GM12878 (cell line): Measurements from ENCODE around the gene DHPS. TPM values are rescaled to one million over a fixed set of nuclear protein-coding genes. Genes with fewer than 3 reads are reported as not detected.
A peak's percentile ranks its signal among the peaks of the same experiment; 100 is the strongest.

ENCODE experiments used
- ASH2L ChIP-seq: fragments of 300-600, 200-600 bp; sonication (generic); IDR thresholded peaks from 2 replicates; pipeline ENCODE4 v1.6.1; 2017; ENCODE audit warnings: low read depth, mild to moderate bottlenecking, borderline replicate concordance
- BMI1 ChIP-seq: fragments of 450-650 bp; IDR thresholded peaks from 2 replicates; pipeline ENCODE4 v1.6.1; 2016; ENCODE audit warnings: mild to moderate bottlenecking, moderate library complexity, borderline replicate concordance
- CREB1 ChIP-seq: IDR thresholded peaks from 2 replicates; pipeline ENCODE4 v1.6.1; 2012; ENCODE audit warnings: low read depth, mild to moderate bottlenecking, inconsistent platforms
- FOS ChIP-seq: IDR thresholded peaks from 3 replicates; pipeline ENCODE4 v1.6.1; 2011; ENCODE audit warnings: borderline replicate concordance; ENCODE audit not compliant: insufficient read length; ENCODE audit errors: extremely low read depth
- GATAD2B ChIP-seq: fragments of 450-650 bp; conservative IDR thresholded peaks from 2 replicates; pipeline ENCODE4 v1.6.1; 2017; ENCODE audit warnings: low read depth, mild to moderate bottlenecking, moderate library complexity
- IRF3 ChIP-seq: fragments of 450-650 bp; IDR thresholded peaks from 2 replicates; pipeline ENCODE4 v1.6.1; 2014; ENCODE audit warnings: mild to moderate bottlenecking
- LARP7 ChIP-seq: fragments of 450-650 bp; IDR thresholded peaks from 2 replicates; pipeline ENCODE4 v1.6.1; 2017; ENCODE audit warnings: mild to moderate bottlenecking
- NBN ChIP-seq: fragments of 450-650 bp; IDR thresholded peaks from 2 replicates; pipeline ENCODE4 v1.6.1; 2016
- RCOR1 ChIP-seq: conservative IDR thresholded peaks from 2 replicates; pipeline ENCODE4 v1.6.1; 2012; ENCODE audit warnings: low read depth, low read length, improper control_type of control experiment
- RELA ChIP-seq: fragments of 450-650 bp; IDR thresholded peaks from 2 replicates; pipeline ENCODE4 v1.8.0; 2014; ENCODE audit warnings: borderline replicate concordance; ENCODE audit not compliant: partially characterized antibody
- SMARCA5 ChIP-seq: fragments of 450-650 bp; IDR thresholded peaks from 2 replicates; pipeline ENCODE4 v1.6.1; 2017; ENCODE audit warnings: mild to moderate bottlenecking
- SREBF2 ChIP-seq: IDR thresholded peaks from 2 replicates; pipeline ENCODE4 v1.6.1; 2012; ENCODE audit warnings: mild to moderate bottlenecking, low read length
- STAT3 ChIP-seq: IDR thresholded peaks from 2 replicates; pipeline ENCODE4 v1.6.1; 2011; ENCODE audit warnings: low read depth, low read length, improper control_type of control experiment
- TAF1 ChIP-seq: IDR thresholded peaks from 2 replicates; pipeline ENCODE4 v1.6.1; 2011; ENCODE audit warnings: mild to moderate bottlenecking, low read depth, low read length, borderline replicate concordance
- YY1 ChIP-seq: IDR thresholded peaks from 2 replicates; pipeline ENCODE4 v1.6.1; 2011; ENCODE audit warnings: low read depth, mild to moderate bottlenecking, low read length
- ZNF592 ChIP-seq: fragments of 450-650 bp; IDR thresholded peaks from 2 replicates; pipeline ENCODE4 v1.6.1; 2017; ENCODE audit warnings: mild to moderate bottlenecking, moderate library complexity
- ZSCAN29 ChIP-seq: fragments of 450-650 bp; IDR thresholded peaks from 2 replicates; pipeline ENCODE4 v1.6.1; 2017; ENCODE audit warnings: mild to moderate bottlenecking, moderate library complexity
- polyA plus RNA-seq, 11 experiments: library from polyadenylated mRNA; depleted of rRNA in 4 of 11; unstranded in 6 of 11; stranded (reverse) in 5 of 11; fragments of >200 nt; fragmentation: Nextera tagmentation in 4 of 11; fragmentation: Illumina TruSeq in 1 of 11; extraction: Ambion mirVana in 4 of 11; extraction: Trizol in 1 of 11; gene quantifications; 1 replicate in 1 of 11; 2 replicates in 10 of 11; pipeline versions ENCODE4 v1.2.1 to v1.2.3, GENCODE V29; 2011 to 2016; ENCODE audit warnings: inconsistent platforms in 2 of 11, missing spikeins in 2 of 11, low read depth in 1 of 11
- total RNA-seq, 4 experiments: library from RNA; depleted of rRNA in 3 of 4; stranded (reverse); fragments of >200 nt in 3 of 4; fragmentation: Illumina TruSeq in 1 of 4; extraction: Trizol in 1 of 4; gene quantifications; 2 replicates each; pipeline versions ENCODE4 v1.2.1 to v1.2.3, GENCODE V29; 2013 to 2021
- TF ChIP-seq, protein P1 (sequence below): fragments of 450-650 bp; conservative IDR thresholded peaks from 2 replicates; pipeline ENCODE4 v1.6.1; 2017; ENCODE audit warnings: mild to moderate bottlenecking, moderate library complexity
- TF ChIP-seq, protein P2 (sequence below): fragments of 450-650 bp; IDR thresholded peaks from 2 replicates; pipeline ENCODE4 v1.6.1; 2017; ENCODE audit warnings: mild to moderate bottlenecking, moderate library complexity

The DHPS gene
- total and polyA plus RNA-seq, 10 of the 15 experiments (the other 5 are each of a cell fraction or from before 2014, with no cell fraction given): 36.4 to 104 (median 83.4) TPM

DNA sequence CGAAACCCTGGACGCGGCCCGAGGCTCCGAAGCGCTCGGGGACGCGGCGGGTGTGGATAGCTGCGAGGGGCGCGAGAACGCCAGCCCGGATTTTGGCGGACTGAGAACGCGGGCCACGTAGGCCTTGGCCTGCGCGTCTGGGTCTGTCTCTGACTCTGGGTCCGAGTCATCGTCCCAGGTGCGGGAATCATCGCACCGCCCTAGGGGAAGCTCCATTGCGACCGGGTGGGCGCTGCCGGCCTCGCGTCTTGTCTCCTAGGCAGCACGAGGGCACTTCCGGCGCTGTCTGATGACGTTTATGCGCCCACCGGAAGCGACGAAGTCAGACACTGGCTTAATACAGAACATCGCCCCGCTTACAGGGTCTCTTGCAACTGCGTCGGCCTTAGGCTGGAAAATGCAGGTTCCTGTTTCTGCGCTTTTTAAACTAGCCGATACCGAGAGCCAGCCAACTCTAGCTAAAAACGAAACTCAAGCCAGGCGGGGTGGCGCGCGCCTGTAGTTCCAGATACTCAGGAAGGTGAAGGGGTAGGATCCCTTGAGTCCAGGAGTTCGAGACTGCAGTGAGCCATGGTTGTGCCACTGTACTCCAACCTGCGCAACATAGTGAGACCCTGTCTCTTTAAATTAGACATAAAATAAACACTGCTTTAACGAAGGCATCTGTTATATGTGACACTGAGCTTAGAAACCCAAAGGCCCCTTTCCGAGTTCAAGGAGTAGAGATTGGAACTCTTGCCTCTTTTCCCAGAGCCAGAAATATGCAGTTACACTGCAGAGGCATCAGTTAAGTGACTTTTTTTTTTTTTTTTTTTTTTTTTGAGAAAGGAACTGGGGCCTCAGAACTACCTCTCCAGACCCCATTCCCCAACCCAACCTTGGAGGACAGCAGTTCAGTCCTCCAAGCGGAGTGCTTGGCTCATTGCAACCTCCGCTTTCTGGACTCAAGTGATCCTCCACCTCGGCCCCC is 15.0 kb upstream of the DHPS start, which contains the start of gene FBXW9 (continued):
- TF ChIP-seq, protein P1, sequence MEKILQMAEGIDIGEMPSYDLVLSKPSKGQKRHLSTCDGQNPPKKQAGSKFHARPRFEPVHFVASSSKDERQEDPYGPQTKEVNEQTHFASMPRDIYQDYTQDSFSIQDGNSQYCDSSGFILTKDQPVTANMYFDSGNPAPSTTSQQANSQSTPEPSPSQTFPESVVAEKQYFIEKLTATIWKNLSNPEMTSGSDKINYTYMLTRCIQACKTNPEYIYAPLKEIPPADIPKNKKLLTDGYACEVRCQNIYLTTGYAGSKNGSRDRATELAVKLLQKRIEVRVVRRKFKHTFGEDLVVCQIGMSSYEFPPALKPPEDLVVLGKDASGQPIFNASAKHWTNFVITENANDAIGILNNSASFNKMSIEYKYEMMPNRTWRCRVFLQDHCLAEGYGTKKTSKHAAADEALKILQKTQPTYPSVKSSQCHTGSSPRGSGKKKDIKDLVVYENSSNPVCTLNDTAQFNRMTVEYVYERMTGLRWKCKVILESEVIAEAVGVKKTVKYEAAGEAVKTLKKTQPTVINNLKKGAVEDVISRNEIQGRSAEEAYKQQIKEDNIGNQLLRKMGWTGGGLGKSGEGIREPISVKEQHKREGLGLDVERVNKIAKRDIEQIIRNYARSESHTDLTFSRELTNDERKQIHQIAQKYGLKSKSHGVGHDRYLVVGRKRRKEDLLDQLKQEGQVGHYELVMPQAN: peak; percentile 99
- peak; percentile 93 for TF ChIP-seq BMI1
- peak; percentile 67; the same call in 1 of the 2 replicates for TF ChIP-seq TAF1
- no peak for TF ChIP-seq IRF3
- no peak for TF ChIP-seq ASH2L
- 0 out of 2 replicates have a peak, but pooled peaks have one; percentile 7 for TF ChIP-seq ZSCAN29
- no peak for TF ChIP-seq ZNF592
- peak; percentile 99 for TF ChIP-seq CREB1
- TF ChIP-seq STAT3: no peak
- peak; percentile 43; the same call in 1 of the 2 replicates for TF ChIP-seq GATAD2B
- TF ChIP-seq YY1: peak; percentile 82
- peak; percentile 91 for TF ChIP-seq NBN
- no peak for TF ChIP-seq SREBF2
- TF ChIP-seq SMARCA5: no peak
- TF ChIP-seq RCOR1: no peak
- peak; percentile 87 for TF ChIP-seq LARP7
- no peak for TF ChIP-seq FOS
- TF ChIP-seq, protein P2, sequence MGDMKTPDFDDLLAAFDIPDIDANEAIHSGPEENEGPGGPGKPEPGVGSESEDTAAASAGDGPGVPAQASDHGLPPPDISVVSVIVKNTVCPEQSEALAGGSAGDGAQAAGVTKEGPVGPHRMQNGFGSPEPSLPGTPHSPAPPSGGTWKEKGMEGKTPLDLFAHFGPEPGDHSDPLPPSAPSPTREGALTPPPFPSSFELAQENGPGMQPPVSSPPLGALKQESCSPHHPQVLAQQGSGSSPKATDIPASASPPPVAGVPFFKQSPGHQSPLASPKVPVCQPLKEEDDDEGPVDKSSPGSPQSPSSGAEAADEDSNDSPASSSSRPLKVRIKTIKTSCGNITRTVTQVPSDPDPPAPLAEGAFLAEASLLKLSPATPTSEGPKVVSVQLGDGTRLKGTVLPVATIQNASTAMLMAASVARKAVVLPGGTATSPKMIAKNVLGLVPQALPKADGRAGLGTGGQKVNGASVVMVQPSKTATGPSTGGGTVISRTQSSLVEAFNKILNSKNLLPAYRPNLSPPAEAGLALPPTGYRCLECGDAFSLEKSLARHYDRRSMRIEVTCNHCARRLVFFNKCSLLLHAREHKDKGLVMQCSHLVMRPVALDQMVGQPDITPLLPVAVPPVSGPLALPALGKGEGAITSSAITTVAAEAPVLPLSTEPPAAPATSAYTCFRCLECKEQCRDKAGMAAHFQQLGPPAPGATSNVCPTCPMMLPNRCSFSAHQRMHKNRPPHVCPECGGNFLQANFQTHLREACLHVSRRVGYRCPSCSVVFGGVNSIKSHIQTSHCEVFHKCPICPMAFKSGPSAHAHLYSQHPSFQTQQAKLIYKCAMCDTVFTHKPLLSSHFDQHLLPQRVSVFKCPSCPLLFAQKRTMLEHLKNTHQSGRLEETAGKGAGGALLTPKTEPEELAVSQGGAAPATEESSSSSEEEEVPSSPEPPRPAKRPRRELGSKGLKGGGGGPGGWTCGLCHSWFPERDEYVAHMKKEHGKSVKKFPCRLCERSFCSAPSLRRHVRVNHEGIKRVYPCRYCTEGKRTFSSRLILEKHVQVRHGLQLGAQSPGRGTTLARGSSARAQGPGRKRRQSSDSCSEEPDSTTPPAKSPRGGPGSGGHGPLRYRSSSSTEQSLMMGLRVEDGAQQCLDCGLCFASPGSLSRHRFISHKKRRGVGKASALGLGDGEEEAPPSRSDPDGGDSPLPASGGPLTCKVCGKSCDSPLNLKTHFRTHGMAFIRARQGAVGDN: peak; percentile 33; the same call in 1 of the 2 replicates
- TF ChIP-seq RELA: peak; percentile 44
